Hepatocyte (in vitro differentiated cells): ENCODE measurements around the gene CFAP58. TPM values are rescaled to one million over a fixed set of nuclear protein-coding genes. Genes with fewer than 3 reads are reported as not detected.
"Not testable (repeated sequence)": the region's sequence is repeated elsewhere in the genome, so short reads cannot be mapped to it uniquely, and the experiment has no call there.

Experiments used
- DNase-seq: peaks from one replicate; pipeline ENCODE4 v3.0.0-alpha.2; 2016; ENCODE audit warnings: low spot score
- H2AFZ ChIP-seq: fragments of 200-600 bp; sonication (generic); 2 replicates; pipeline ENCODE4 v1.6.0; 2016; ENCODE audit warnings: antibody characterized with exemption, mild to moderate bottlenecking
- H3K27ac ChIP-seq: fragments of 200-600 bp; sonication (generic); 2 replicates; pipeline ENCODE4 v1.5.1; 2016; ENCODE audit warnings: mild to moderate bottlenecking
- H3K27me3 ChIP-seq: fragments of 200-600 bp; sonication (generic); 2 replicates; pipeline ENCODE4 v1.6.1; 2016
- H3K36me3 ChIP-seq: fragments of 200-600 bp; sonication (generic); replicated peaks from 2 replicates; pipeline ENCODE4 v1.5.1; 2016; ENCODE audit warnings: low read depth; ENCODE audit not compliant: insufficient read depth
- H3K4me1 ChIP-seq: fragments of 200-600 bp; sonication (generic); 2 replicates; pipeline ENCODE4 v1.5.1; 2016; ENCODE audit warnings: mild to moderate bottlenecking, moderate library complexity; ENCODE audit not compliant: insufficient read depth
- H3K4me2 ChIP-seq: fragments of 200-600 bp; sonication (generic); 2 replicates; pipeline ENCODE4 v1.6.0; 2016
- H3K4me3 ChIP-seq: fragments of 200-600 bp; sonication (generic); 2 replicates; pipeline ENCODE4 v1.5.1; 2016; ENCODE audit warnings: mild to moderate bottlenecking
- H3K79me2 ChIP-seq: fragments of 200-600 bp; sonication (generic); 2 replicates; pipeline ENCODE4 v1.6.0; 2017; ENCODE audit warnings: mild to moderate bottlenecking
- H3K9me2 ChIP-seq: fragments of 200-600 bp; sonication (generic); replicated peaks from 2 replicates; pipeline ENCODE4 v1.6.0; 2017; ENCODE audit warnings: mild to moderate bottlenecking; ENCODE audit not compliant: insufficient read depth
- H3K9me3 ChIP-seq: fragments of 200-600 bp; sonication (generic); 2 replicates; pipeline ENCODE4 v1.5.1; 2016; ENCODE audit warnings: low read depth, mild to moderate bottlenecking
- H4K20me1 ChIP-seq: fragments of 200-600 bp; sonication (generic); 2 replicates; pipeline ENCODE4 v1.6.0; 2016; ENCODE audit warnings: mild to moderate bottlenecking; ENCODE audit not compliant: insufficient read depth, poor library complexity, severe bottlenecking
- EZH2 ChIP-seq: fragments of 200-600 bp; sonication (generic); IDR thresholded peaks from 2 replicates; pipeline ENCODE4 v1.6.1; 2016; ENCODE audit warnings: antibody characterized with exemption, mild to moderate bottlenecking, borderline replicate concordance
- EZH2phosphoT487 ChIP-seq: fragments of 200-600 bp; sonication (generic); IDR thresholded peaks from one replicate; pipeline ENCODE4 v1.6.1; 2018; ENCODE audit warnings: antibody characterized with exemption, mild to moderate bottlenecking, low read depth, moderate library complexity; ENCODE audit not compliant: unreplicated experiment, severe bottlenecking
- WGBS: methylation state at CpG from one replicate; pipeline ENCODE4 v1.1.6; 2016; ENCODE audit warnings: low lambda C conversion rate; ENCODE audit errors: missing lambda C conversion rate; 5-methylcytosine and 5-hydroxymethylcytosine counted together
- polyA plus RNA-seq: library from polyadenylated mRNA; unstranded; fragments of >200 nt; fragmentation: Nextera tagmentation; extraction: Ambion mirVana; gene quantifications from 2 replicates; pipeline ENCODE4 v1.2.1, GENCODE V29; 2016
- total RNA-seq: library from RNA; depleted of rRNA; stranded (reverse); fragments of >200 nt; gene quantifications from 2 replicates; pipeline ENCODE4 v1.2.3, GENCODE V29; 2014
- TF ChIP-seq, protein P1 (sequence below): fragments of 200-600 bp; sonication (generic); IDR thresholded peaks from 2 replicates; pipeline ENCODE4 v1.5.1; 2016; ENCODE audit warnings: antibody characterized with exemption, mild to moderate bottlenecking; ENCODE audit not compliant: poor library complexity

Gene CFAP58
- total and polyA plus RNA-seq, 2 experiments from 2014 or later, result 0.17 TPM; not detected in 1

DNA sequence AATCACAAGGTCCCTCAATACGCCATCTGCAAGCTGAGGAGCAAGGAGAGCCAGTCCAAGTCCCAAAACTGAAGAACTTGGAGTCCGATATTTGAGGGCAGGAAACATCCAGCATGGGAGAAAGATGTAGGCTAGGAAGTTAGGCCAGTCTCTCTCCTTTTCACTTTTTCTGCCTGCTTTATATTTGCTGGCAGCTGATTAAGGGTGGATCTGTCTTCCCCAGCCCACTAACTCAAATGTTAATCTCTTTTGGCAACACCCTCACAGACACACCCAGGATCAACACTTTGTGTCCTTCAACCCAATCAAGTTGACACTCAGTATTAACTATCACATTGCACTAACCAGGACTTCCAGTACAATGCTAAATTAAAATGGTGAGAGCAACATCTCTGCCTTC, 115.2 kb downstream of the CFAP58 start:
- H3K4me2 ChIP-seq, H3K27ac ChIP-seq, H3K9me2 ChIP-seq, H4K20me1 ChIP-seq, H3K4me3 ChIP-seq, H3K4me1 ChIP-seq, H3K27me3 ChIP-seq, H3K36me3 ChIP-seq, H3K79me2 ChIP-seq, H2AFZ ChIP-seq, H3K9me3 ChIP-seq, DNase-seq: not testable (repeated sequence)
- 100% methylated on average over 2 of the region's 2 CpGs for WGBS

- DNase-seq, result no peak
- no peaks in the 10 kb centered on the region for H3K4me1 ChIP-seq
- H3K27me3 ChIP-seq, result no peaks in the 10 kb centered on the region
- no peak for TF ChIP-seq EZH2
- TF ChIP-seq, protein P1, sequence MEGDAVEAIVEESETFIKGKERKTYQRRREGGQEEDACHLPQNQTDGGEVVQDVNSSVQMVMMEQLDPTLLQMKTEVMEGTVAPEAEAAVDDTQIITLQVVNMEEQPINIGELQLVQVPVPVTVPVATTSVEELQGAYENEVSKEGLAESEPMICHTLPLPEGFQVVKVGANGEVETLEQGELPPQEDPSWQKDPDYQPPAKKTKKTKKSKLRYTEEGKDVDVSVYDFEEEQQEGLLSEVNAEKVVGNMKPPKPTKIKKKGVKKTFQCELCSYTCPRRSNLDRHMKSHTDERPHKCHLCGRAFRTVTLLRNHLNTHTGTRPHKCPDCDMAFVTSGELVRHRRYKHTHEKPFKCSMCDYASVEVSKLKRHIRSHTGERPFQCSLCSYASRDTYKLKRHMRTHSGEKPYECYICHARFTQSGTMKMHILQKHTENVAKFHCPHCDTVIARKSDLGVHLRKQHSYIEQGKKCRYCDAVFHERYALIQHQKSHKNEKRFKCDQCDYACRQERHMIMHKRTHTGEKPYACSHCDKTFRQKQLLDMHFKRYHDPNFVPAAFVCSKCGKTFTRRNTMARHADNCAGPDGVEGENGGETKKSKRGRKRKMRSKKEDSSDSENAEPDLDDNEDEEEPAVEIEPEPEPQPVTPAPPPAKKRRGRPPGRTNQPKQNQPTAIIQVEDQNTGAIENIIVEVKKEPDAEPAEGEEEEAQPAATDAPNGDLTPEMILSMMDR, result no peak
- no peak for TF ChIP-seq EZH2phosphoT487
- H3K9me2 ChIP-seq, result no peaks in the 10 kb centered on the region
- H3K79me2 ChIP-seq, result no peaks in the 10 kb centered on the region
- peaks cover 3% of the 10 kb centered on the region for H3K9me3 ChIP-seq
- no peak overlapping the region for H3K27ac ChIP-seq
- no peaks in the 10 kb centered on the region for H4K20me1 ChIP-seq
- no peak overlapping the region for H3K4me2 ChIP-seq
- H2AFZ ChIP-seq, result no peak overlapping the region
- H3K4me3 ChIP-seq, result no peak overlapping the region
- 85% methylated on average over 1 of the region's 1 CpG for WGBS
- no peaks in the 10 kb centered on the region for H3K36me3 ChIP-seq
Measured at GRCh38 chr10:104472505-104472904, 118.9 kb downstream of the CFAP58 start.

- H3K4me1 ChIP-seq, result no peaks in the 10 kb centered on the region
- no peaks in the 10 kb centered on the region for H3K9me2 ChIP-seq
- H2AFZ ChIP-seq, result no peak overlapping the region
- peaks cover 3% of the 10 kb centered on the region for H3K9me3 ChIP-seq
- no peaks in the 10 kb centered on the region for H3K27me3 ChIP-seq
- no peaks in the 10 kb centered on the region for H4K20me1 ChIP-seq
- H3K36me3 ChIP-seq, result no peaks in the 10 kb centered on the region
- no peak overlapping the region for H3K4me3 ChIP-seq
- no peak overlapping the region for H3K4me2 ChIP-seq
- H3K79me2 ChIP-seq, result no peaks in the 10 kb centered on the region
- 63% methylated on average over 2 of the region's 2 CpGs for WGBS
- TF ChIP-seq, protein P1, result no peak
- TF ChIP-seq EZH2phosphoT487 (no peak), EZH2 (no peak)
- DNase-seq, result no peak
- H3K27ac ChIP-seq, result no peak overlapping the region
Measured at GRCh38 chr10:104472957-104473745, 119.5 kb downstream of the CFAP58 start.

- no peak for DNase-seq
- Histone ChIP-seq H3K36me3 (no peaks in the 10 kb centered on the region), H3K27ac (no peak overlapping the region), H2AFZ (no peak overlapping the region), H3K9me3 (no peaks in the 10 kb centered on the region), H3K27me3 (no peaks in the 10 kb centered on the region), H4K20me1 (no peaks in the 10 kb centered on the region), H3K79me2 (no peaks in the 10 kb centered on the region), H3K9me2 (no peaks in the 10 kb centered on the region), H3K4me1 (no peaks in the 10 kb centered on the region), H3K4me3 (no peak overlapping the region), H3K4me2 (no peak overlapping the region)
- WGBS, result 93% methylated on average over 3 of the region's 3 CpGs
- TF ChIP-seq, protein P1, result no peak
- TF ChIP-seq EZH2phosphoT487, result no peak
- TF ChIP-seq EZH2, result no peak
Measured at GRCh38 chr10:104478380-104478779, 124.7 kb downstream of the CFAP58 start.
